Vagina (tissue), 2 donors: ENCODE data around the gene PIK3R4. TPM values are rescaled to one million over a fixed set of nuclear protein-coding genes. Genes with fewer than 3 reads are reported as not detected.

Experiments
- DNase-seq, 2 donors: peaks; one replicate each; pipeline ENCODE4 v3.0.0-alpha.2; 2017; ENCODE audit errors: extremely low spot score in 2 of 2
- H3K27ac ChIP-seq: fragments of 200-600 bp; sonication (generic); one replicate; pipeline ENCODE4 v1.5.1; 2019
- H3K27me3 ChIP-seq: fragments of 200-600 bp; sonication (generic); one replicate; pipeline ENCODE4 v1.5.1; 2019
- H3K36me3 ChIP-seq, 2 donors: fragments of 200-600 bp; sonication (generic); one replicate each; pipeline ENCODE4 v1.5.1; 2017 to 2019
- H3K4me1 ChIP-seq: fragments of 200-600 bp; sonication (generic); one replicate; pipeline ENCODE4 v1.5.1; 2019
- H3K4me3 ChIP-seq, 2 donors: fragments of 200-600 bp; sonication (generic); 1 replicate in 1 of 2; 2 replicates in 1 of 2; pipeline ENCODE4 v1.5.1; 2016 to 2019
- H3K9me3 ChIP-seq: fragments of 200-600 bp; sonication (generic); one replicate; pipeline ENCODE4 v1.5.1; 2019
- CTCF ChIP-seq, 3 experiments: fragments of 450-650 bp in 2 of 3; fragments of 200-600 bp in 1 of 3; sonication (generic) in 1 of 3; IDR thresholded peaks; one replicate each; pipeline ENCODE4 v1.5.1; 2017 to 2019; ENCODE audit warnings: antibody characterized with exemption in 3 of 3, mild to moderate bottlenecking in 2 of 3, moderate library complexity in 2 of 3
- POLR2A ChIP-seq, 2 donors: fragments of 450-650 bp; IDR thresholded peaks; one replicate each; pipeline ENCODE4 v1.6.1; 2017; ENCODE audit warnings: antibody characterized with exemption in 2 of 2, mild to moderate bottlenecking in 2 of 2, moderate library complexity in 2 of 2
- POLR2AphosphoS5 ChIP-seq, 2 donors: sonication (generic); formaldehyde crosslinking; IDR thresholded peaks; one replicate each; pipeline ENCODE4 v1.9.0; 2017; ENCODE audit warnings: antibody characterized with exemption in 2 of 2, mild to moderate bottlenecking in 2 of 2, low read depth in 1 of 2; ENCODE audit not compliant: insufficient read depth in 1 of 2
- intact Hi-C: fragments of 100-400 bp; cut with DNase I; formaldehyde crosslinking; loops from one replicate; pipeline ENCODE4 v1.15.1; 2023
- total RNA-seq: library from RNA; depleted of rRNA; stranded (reverse); fragments of >200 nt; gene quantifications from one replicate; pipeline ENCODE4 v1.2.3, GENCODE V29; 2016

Gene PIK3R4
- total RNA-seq, 1 donor from 2014 or later = 20.6 TPM

GRCh38 chr3:130640027-130640426, 106.6 kb downstream of the PIK3R4 start:
- Histone ChIP-seq H3K36me3 (no peaks in the 10 kb centered on the region), H3K27ac (no peak overlapping the region), H3K4me1 (no peaks in the 10 kb centered on the region), H3K4me3 (no peak overlapping the region), H3K9me3 (no peaks in the 10 kb centered on the region), H3K27me3 (no peaks in the 10 kb centered on the region)
- DNase-seq = no peak
- TF ChIP-seq CTCF (IDR thresholded peaks at IDR 0.05) (no peak), POLR2AphosphoS5 (IDR thresholded peaks at IDR 0.05; ENCODE audit: insufficient read depth in 1 of 2, low read depth in 1 of 2) (no peak), POLR2A (IDR thresholded peaks at IDR 0.05) (no peak)
- intact Hi-C loops = no loop called here

- no peaks in the 10 kb centered on the region for H3K9me3 ChIP-seq
- no peak overlapping the region for H3K27ac ChIP-seq
- no peak for DNase-seq
- no peaks in the 10 kb centered on the region for H3K36me3 ChIP-seq
- no peaks in the 10 kb centered on the region for H3K27me3 ChIP-seq
- TF ChIP-seq POLR2AphosphoS5 (IDR thresholded peaks at IDR 0.05; ENCODE audit: insufficient read depth in 1 of 2, low read depth in 1 of 2) (no peak), POLR2A (IDR thresholded peaks at IDR 0.05) (no peak), CTCF (IDR thresholded peaks at IDR 0.05) (no peak)
- intact Hi-C loops = no loop called here
- H3K4me1 ChIP-seq = no peaks in the 10 kb centered on the region
- no peak overlapping the region for H3K4me3 ChIP-seq
Measured at GRCh38 chr3:130636480-130637234, 110.0 kb downstream of the PIK3R4 start.

- no peaks in the 10 kb centered on the region for H3K36me3 ChIP-seq
- no peaks in the 10 kb centered on the region for H3K4me1 ChIP-seq
- no peak for DNase-seq
- TF ChIP-seq POLR2AphosphoS5 (IDR thresholded peaks at IDR 0.05; ENCODE audit: insufficient read depth in 1 of 2, low read depth in 1 of 2) = no peak
- H3K9me3 ChIP-seq = no peaks in the 10 kb centered on the region
- intact Hi-C loops = no loop called here
- H3K27ac ChIP-seq = no peak overlapping the region
- no peak overlapping the region for H3K4me3 ChIP-seq
- no peaks in the 10 kb centered on the region for H3K27me3 ChIP-seq
Measured at GRCh38 chr3:130635978-130636377, 110.7 kb downstream of the PIK3R4 start.

GRCh38 chr3:130635285-130635684, 111.3 kb downstream of the PIK3R4 start:
- Histone ChIP-seq H3K27ac (no peak overlapping the region), H3K4me1 (no peaks in the 10 kb centered on the region), H3K36me3 (no peaks in the 10 kb centered on the region), H3K9me3 (no peaks in the 10 kb centered on the region), H3K27me3 (no peaks in the 10 kb centered on the region), H3K4me3 (no peak overlapping the region)
- intact Hi-C loops = no loop called here
- DNase-seq = no peak
- TF ChIP-seq POLR2AphosphoS5 (IDR thresholded peaks at IDR 0.05; ENCODE audit: insufficient read depth in 1 of 2, low read depth in 1 of 2) (no peak), POLR2A (IDR thresholded peaks at IDR 0.05) (no peak), CTCF (IDR thresholded peaks at IDR 0.05) (no peak)

Other genes starting within 250 kb of the PIK3R4 start
- not detected for gene COL6A6, start 229.7 kb downstream of the PIK3R4 start, total RNA-seq
- 34.1 TPM for gene ATP2C1, start 147.3 kb upstream of the PIK3R4 start, total RNA-seq